Keratinocyte (primary cell): ENCODE results near the gene SYT12. TPM values are rescaled to one million over a fixed set of nuclear protein-coding genes. Genes with fewer than 3 reads are reported as not detected.

Experiments used
- DNase-seq: peaks from one replicate; pipeline ENCODE4 v3.0.0-alpha.2; 2011; ENCODE audit warnings: low read depth, missing footprints, low spot score
- FAIRE-seq: peaks from 2 replicates; lab custom pipeline; 2011; peaks lifted over from hg19 to GRCh38; lab: Jason Lieb, UNC
- H2AFZ ChIP-seq: 2 replicates; pipeline ENCODE4 v1.6.0; 2012; ENCODE audit warnings: low read length, control low read depth, inconsistent platforms; ENCODE audit not compliant: control insufficient read depth
- H3K27ac ChIP-seq: 2 replicates; pipeline ENCODE4 v1.5.1; 2011; ENCODE audit warnings: low read length; ENCODE audit not compliant: control insufficient read depth, insufficient read depth
- H3K27me3 ChIP-seq: 3 replicates; pipeline ENCODE4 v1.6.0; 2011; ENCODE audit warnings: low read length; ENCODE audit not compliant: control insufficient read depth, insufficient read depth; ENCODE audit errors: extremely low read depth
- H3K36me3 ChIP-seq, 2 experiments: 2 replicates in 1 of 2; 3 replicates in 1 of 2; pipeline ENCODE4 v1.5.1; 2011; ENCODE audit warnings: low read length in 2 of 2, mild to moderate bottlenecking in 1 of 2; ENCODE audit not compliant: control insufficient read depth in 2 of 2, insufficient read depth in 2 of 2; ENCODE audit errors: extremely low read depth in 1 of 2
- H3K4me1 ChIP-seq: 3 replicates; pipeline ENCODE4 v1.5.1; 2011; ENCODE audit warnings: low read length; ENCODE audit not compliant: control insufficient read depth, insufficient read depth; ENCODE audit errors: extremely low read depth
- H3K4me2 ChIP-seq: 3 replicates; pipeline ENCODE4 v1.6.0; 2011; ENCODE audit warnings: low read depth, low read length; ENCODE audit not compliant: control insufficient read depth, insufficient read depth; ENCODE audit errors: extremely low read depth
- H3K4me3 ChIP-seq, 3 experiments: fragments of 200-600 bp in 1 of 3; sonication (generic) in 1 of 3; 2 replicates in 2 of 3; 3 replicates in 1 of 3; pipeline ENCODE4 v1.5.1; 2011 to 2016; ENCODE audit warnings: low read length in 3 of 3, mild to moderate bottlenecking in 3 of 3, control low read depth in 2 of 3, inconsistent platforms in 1 of 3, low read depth in 1 of 3, mixed read lengths in 1 of 3, mixed run types in 1 of 3, moderate library complexity in 1 of 3; ENCODE audit not compliant: control insufficient read depth in 2 of 3, insufficient read depth in 2 of 3; ENCODE audit errors: extremely low read depth in 1 of 3
- H3K79me2 ChIP-seq: 2 replicates; pipeline ENCODE4 v1.6.0; 2012; ENCODE audit warnings: low read length; ENCODE audit not compliant: control insufficient read depth, insufficient read depth
- H3K9ac ChIP-seq: 3 replicates; pipeline ENCODE4 v1.6.0; 2011; ENCODE audit warnings: low read length; ENCODE audit not compliant: control insufficient read depth, insufficient read depth; ENCODE audit errors: extremely low read depth
- H3K9me1 ChIP-seq: 3 replicates; pipeline ENCODE4 v1.6.0; 2011; ENCODE audit warnings: low read length; ENCODE audit not compliant: control insufficient read depth, insufficient read depth; ENCODE audit errors: extremely low read depth
- H3K9me3 ChIP-seq: 2 replicates; pipeline ENCODE4 v1.5.1; 2012; ENCODE audit warnings: low read depth, low read length; ENCODE audit not compliant: control insufficient read depth
- H4K20me1 ChIP-seq: 3 replicates; pipeline ENCODE4 v1.6.0; 2011; ENCODE audit warnings: low read length; ENCODE audit not compliant: control insufficient read depth, insufficient read depth; ENCODE audit errors: extremely low read depth
- EZH2 ChIP-seq: IDR thresholded peaks from one replicate; pipeline ENCODE4 v1.6.1; 2012; ENCODE audit warnings: inconsistent platforms, mild to moderate bottlenecking, low read length, moderate library complexity
- dilution Hi-C: fragments of 300-500 bp; cut with MboI; formaldehyde crosslinking; loops from one replicate; pipeline ENCODE4 v1.7.0; 2020; ENCODE audit warnings: low sequenced_read_pairs; ENCODE audit not compliant: extremely low pct_ligation_motif_present
- polyA minus RNA-seq, 3 experiments: library from RNA; depleted of rRNA, polyadenylated mRNA; stranded (reverse); fragments of >200 nt; gene quantifications; 1 replicate in 1 of 3; 2 replicates in 1 of 3; 3 replicates in 1 of 3; pipeline ENCODE4 v1.2.3, GENCODE V29; 2011
- polyA plus RNA-seq, 5 experiments: library from polyadenylated mRNA; depleted of rRNA in 3 of 5; stranded (reverse) in 3 of 5; stranded (forward) in 1 of 5; unstranded in 1 of 5; fragments of >200 nt; gene quantifications; 1 replicate in 1 of 5; 2 replicates in 3 of 5; 3 replicates in 1 of 5; pipeline versions ENCODE4 v1.2.1 to v1.2.3, GENCODE V29; 2011 to 2012; ENCODE audit warnings: missing spikeins in 2 of 5, low read depth in 1 of 5, low replicate concordance in 1 of 5
- TF ChIP-seq, protein P1 (sequence below), 3 experiments: IDR thresholded peaks in 1 of 3; conservative IDR thresholded peaks in 1 of 3; optimal IDR thresholded peaks in 1 of 3; 2 replicates in 2 of 3; 3 replicates in 1 of 3; pipeline versions ENCODE3 to v1.5.1; 2011; ENCODE audit warnings: low read length in 3 of 3, mild to moderate bottlenecking in 3 of 3, moderate library complexity in 2 of 3, control low read depth in 1 of 3, inconsistent platforms in 1 of 3; ENCODE audit not compliant: insufficient read depth in 2 of 3; ENCODE audit errors: extremely low read depth in 1 of 3

SYT12 gene, protein sequence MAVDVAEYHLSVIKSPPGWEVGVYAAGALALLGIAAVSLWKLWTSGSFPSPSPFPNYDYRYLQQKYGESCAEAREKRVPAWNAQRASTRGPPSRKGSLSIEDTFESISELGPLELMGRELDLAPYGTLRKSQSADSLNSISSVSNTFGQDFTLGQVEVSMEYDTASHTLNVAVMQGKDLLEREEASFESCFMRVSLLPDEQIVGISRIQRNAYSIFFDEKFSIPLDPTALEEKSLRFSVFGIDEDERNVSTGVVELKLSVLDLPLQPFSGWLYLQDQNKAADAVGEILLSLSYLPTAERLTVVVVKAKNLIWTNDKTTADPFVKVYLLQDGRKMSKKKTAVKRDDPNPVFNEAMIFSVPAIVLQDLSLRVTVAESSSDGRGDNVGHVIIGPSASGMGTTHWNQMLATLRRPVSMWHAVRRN
- polyA plus RNA-seq = 0.05 to 0.09 TPM in 2 of 3 replicates, not detected in the other
- not detected for polyA plus RNA-seq (2011; ENCODE audit: low read depth)
- polyA plus RNA-seq (2011; cell fraction: cytosol; rRNA removed) = 0.01 and 0.02 TPM in 2 replicates
- polyA plus RNA-seq (2011; cell fraction: nucleus; rRNA removed) = 0.05 and 0.23 TPM in 2 replicates
- 0.08 and 0.16 TPM in 2 replicates for polyA plus RNA-seq (2012; ENCODE audit: low replicate concordance)
- 0.03 to 0.16 TPM (median 0.13 TPM) in 3 replicates for polyA minus RNA-seq
- 0.38 TPM for polyA minus RNA-seq (2011; cell fraction: cytosol; rRNA and poly(A)+ RNA removed)
- polyA minus RNA-seq (2011; cell fraction: nucleus; rRNA and poly(A)+ RNA removed) = 0.11 and 0.16 TPM in 2 replicates

DNA sequence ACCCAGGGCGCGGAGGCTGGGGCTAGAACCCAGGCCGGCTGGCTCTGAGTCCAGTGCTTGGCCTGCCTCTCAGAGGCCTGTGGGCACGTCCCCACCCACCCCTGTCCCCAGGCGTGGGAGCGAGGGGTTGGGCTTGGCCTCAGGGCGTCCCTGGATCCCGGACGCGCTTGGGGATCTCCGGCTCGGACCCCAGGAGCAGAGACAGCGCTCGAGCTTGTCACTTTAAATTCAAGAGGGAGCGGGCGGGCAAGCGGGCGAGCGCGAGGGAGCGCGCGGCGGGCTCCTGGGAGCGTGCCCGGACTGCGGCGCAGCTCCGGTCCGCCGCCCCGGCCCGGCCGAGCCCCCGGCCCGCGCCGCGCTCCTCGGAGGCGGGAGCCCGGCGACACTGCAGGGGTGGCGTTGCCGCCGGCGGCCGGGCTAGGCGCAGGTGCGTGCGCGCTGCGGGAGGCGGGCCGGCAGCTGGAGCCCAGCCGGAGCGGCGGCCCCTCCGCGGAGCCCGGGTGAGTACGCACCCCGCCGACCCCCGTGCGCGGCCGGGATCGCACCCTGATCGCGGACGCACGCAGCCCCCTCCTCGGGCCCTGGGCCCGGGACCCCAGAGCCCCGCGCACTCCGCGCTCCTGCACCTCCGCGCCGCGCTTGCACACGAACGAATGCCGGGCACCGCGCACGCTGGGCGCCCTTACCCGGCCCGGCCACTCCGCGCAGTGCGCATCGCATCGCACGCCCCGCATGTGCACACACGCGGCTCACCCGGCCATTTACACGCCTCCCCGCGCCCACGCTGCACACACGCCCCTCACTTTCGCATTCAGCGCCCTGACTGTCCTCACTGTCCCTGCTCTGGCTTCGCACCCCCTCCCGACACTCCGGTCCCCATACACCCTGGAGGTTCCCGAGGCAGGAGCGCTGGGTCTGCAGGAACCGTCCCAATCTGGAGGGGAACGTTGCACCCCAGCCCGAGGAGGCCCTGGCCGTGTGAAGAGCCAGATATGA lies at the start of gene SYT12:
Gene SYT12 (plus strand): TSS at position 174 of the 996 bp plus-strand sequence. CDS start 7,011 bp downstream, outside the sequence.
- peak within 1 kb of the TSS; percentile 49 for H2AFZ ChIP-seq
- H3K9me3 ChIP-seq = no peaks in the 10 kb centered on the region
- H3K27ac ChIP-seq = no peak within 1 kb of the TSS
- DNase-seq (no peak), FAIRE-seq (no peak)
- peak within 1 kb of the TSS; percentile 87 for H3K4me2 ChIP-seq
- no peaks in the 10 kb centered on the region for H3K79me2 ChIP-seq
- dilution Hi-C loops = no loop called here
- peaks cover 35% of the 10 kb centered on the region for H3K4me1 ChIP-seq
- no peaks in the 10 kb centered on the region for H3K36me3 ChIP-seq
- peak within 1 kb of the TSS; percentile 14 to 50 (median 30) for H3K4me3 ChIP-seq
- H3K9me1 ChIP-seq = no peaks in the 10 kb centered on the region
- peak; percentile 66 for TF ChIP-seq EZH2
- TF ChIP-seq, protein P1, sequence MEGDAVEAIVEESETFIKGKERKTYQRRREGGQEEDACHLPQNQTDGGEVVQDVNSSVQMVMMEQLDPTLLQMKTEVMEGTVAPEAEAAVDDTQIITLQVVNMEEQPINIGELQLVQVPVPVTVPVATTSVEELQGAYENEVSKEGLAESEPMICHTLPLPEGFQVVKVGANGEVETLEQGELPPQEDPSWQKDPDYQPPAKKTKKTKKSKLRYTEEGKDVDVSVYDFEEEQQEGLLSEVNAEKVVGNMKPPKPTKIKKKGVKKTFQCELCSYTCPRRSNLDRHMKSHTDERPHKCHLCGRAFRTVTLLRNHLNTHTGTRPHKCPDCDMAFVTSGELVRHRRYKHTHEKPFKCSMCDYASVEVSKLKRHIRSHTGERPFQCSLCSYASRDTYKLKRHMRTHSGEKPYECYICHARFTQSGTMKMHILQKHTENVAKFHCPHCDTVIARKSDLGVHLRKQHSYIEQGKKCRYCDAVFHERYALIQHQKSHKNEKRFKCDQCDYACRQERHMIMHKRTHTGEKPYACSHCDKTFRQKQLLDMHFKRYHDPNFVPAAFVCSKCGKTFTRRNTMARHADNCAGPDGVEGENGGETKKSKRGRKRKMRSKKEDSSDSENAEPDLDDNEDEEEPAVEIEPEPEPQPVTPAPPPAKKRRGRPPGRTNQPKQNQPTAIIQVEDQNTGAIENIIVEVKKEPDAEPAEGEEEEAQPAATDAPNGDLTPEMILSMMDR (optimal IDR thresholded peaks at IDR 0.05 in 1 of 3, IDR thresholded peaks at IDR 0.05 in 1 of 3, conservative IDR thresholded peaks at IDR 0.05 in 1 of 3; ENCODE audit: extremely low read depth in 1 of 3, insufficient read depth in 2 of 3, low read length in 3 of 3) = no peak
- no peaks in the 10 kb centered on the region for H4K20me1 ChIP-seq
- peak within 1 kb of the TSS; percentile 13 for H3K9ac ChIP-seq
- peaks cover 26% of the 10 kb centered on the region for H3K27me3 ChIP-seq

- Histone ChIP-seq H3K79me2 (no peaks in the 10 kb centered on the region), H3K9ac (no peak overlapping the region), H3K27ac (no peak overlapping the region), H3K4me3 (no peak overlapping the region), H3K9me1 (no peaks in the 10 kb centered on the region), H4K20me1 (no peaks in the 10 kb centered on the region), H3K27me3 (no peaks in the 10 kb centered on the region), H3K4me1 (peaks cover 29% of the 10 kb centered on the region), H3K9me3 (no peaks in the 10 kb centered on the region), H2AFZ (no peak overlapping the region), H3K4me2 (no peak overlapping the region), H3K36me3 (no peaks in the 10 kb centered on the region)
- dilution Hi-C loops = no loop called here
- FAIRE-seq (no peak), DNase-seq (no peak)
- TF ChIP-seq, protein P1 (optimal IDR thresholded peaks at IDR 0.05 in 1 of 3, IDR thresholded peaks at IDR 0.05 in 1 of 3, conservative IDR thresholded peaks at IDR 0.05 in 1 of 3; ENCODE audit: extremely low read depth in 1 of 3, insufficient read depth in 2 of 3, low read length in 3 of 3) = no peak
- no peak for TF ChIP-seq EZH2
These were observed 48.9 kb upstream of the SYT12 start for GRCh38 chr11:66973956-66974580.
